GM18861 (cell line): ENCODE results near the gene KRT83.

Experiments
- ATAC-seq: cut with Tn5 transposase; IDR thresholded peaks from one replicate; pipeline ENCODE4 v1.9.1; 2021; ENCODE audit not compliant: unreplicated experiment

The KRT83 gene

DNA sequence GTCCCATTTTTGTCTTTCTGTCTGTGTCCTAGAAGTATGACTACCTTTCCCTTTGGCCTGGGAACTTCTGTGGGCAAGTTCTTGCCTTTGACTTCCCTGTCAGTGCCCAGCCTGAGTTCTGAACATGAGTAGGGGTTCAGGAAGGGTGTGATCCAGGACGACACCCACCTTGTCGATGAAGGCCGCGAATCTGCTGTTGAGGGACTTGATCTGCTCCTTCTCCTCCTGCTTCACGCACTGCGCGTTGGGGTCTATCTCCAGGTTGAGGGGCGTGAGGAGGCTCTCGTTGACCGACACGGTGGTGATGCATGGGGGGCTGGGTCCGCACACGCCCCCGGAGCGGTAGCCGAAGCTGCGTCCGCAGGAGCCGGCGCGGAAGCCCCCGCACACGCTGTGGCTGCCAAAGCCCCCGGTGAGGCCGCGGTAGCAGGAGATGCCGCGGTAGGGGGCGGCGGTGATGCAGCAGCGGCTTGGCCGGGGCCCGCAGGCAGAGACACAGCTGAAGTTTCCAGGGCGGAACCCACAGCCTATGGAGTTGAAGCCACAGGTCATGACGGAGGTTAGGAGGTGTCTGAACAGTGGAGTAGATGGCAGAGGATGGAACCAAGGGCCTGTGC is at the start of gene KRT83:
Gene KRT83 (minus strand): TSS at position 615 of the 617 bp plus-strand sequence. CDS start 63 bp downstream, at position 552.
- no peak for ATAC-seq

DNA sequence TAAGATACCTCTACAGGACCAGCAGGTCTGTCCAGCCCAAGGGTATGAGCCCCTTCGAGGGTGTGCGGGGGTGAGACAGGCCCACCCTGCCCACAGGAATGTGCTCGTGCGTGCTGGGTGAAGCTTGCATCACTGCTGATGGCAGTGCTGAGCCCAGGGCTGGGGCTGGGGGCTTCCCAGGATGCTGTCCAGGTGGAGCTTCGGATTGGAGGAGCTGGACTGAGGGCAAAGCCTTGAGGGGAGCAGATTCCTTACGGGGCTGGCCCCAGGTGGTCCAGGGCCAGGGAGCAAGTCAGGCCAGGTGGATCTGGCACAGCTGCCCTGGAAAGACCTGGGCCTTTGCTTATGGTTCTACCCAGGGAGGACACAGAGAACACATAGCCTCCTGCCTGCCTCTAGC is 48.6 kb upstream of the KRT83 start:
- ATAC-seq: no peak

DNA sequence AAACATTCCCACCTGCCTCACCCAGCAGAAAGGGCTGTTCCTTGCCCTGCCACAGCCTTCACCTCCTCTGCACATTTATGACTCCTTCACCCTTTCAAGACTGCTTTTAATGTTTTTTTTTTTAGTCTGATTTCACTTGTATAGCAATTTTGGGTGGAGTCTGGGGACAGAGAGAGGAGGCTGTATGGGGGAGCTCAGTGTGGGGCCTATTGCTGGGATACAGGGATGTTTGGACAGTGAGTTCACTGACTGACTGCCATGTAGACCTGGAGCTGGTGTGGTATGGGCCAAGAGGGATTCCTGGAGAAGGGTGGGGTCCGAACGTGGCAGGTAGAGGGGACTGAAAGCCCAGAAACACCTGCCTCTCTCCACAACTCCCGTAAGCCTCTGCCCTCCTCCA is 48.0 kb upstream of the KRT83 start:
- ATAC-seq: no peak

DNA sequence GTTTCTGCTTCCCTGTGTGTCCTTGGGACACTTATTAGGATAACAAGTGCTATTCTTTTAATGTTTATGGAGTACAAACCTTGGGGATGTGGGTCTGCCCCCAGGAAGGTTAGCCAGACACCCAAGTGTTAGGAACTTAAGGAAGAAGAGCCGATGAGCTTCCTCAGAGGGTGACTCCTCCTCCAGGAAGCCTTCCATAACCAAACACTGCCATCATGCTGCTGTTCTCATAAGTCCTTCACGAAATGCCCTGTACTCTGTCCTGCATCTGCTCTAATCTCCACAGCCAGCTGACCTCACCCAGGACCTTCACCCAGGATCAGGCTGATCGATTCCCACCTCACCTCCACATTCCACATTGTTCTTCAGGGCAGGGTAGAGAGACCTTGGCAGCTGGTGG is 47.3 kb upstream of the KRT83 start:
- ATAC-seq: no peak

DNA sequence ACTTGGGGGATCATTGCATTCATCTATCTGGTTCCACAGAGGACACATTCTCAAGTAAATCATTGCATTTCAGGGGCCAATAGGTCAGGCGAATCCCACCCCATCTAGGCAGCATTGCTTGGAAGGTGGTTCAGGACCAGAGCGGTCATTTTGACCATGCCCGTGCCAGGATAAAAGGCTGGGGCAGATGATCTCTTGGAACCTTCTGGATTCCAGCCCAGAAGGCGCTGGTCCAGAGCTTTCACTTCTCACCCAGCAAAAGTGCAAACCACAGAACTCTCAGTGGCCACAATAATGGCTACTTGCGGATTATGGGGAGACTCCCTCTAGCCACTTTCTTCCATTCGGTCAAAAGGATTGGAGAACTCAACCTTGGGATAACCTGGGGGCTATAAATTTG is 46.7 kb upstream of the KRT83 start:
- ATAC-seq: no peak

DNA sequence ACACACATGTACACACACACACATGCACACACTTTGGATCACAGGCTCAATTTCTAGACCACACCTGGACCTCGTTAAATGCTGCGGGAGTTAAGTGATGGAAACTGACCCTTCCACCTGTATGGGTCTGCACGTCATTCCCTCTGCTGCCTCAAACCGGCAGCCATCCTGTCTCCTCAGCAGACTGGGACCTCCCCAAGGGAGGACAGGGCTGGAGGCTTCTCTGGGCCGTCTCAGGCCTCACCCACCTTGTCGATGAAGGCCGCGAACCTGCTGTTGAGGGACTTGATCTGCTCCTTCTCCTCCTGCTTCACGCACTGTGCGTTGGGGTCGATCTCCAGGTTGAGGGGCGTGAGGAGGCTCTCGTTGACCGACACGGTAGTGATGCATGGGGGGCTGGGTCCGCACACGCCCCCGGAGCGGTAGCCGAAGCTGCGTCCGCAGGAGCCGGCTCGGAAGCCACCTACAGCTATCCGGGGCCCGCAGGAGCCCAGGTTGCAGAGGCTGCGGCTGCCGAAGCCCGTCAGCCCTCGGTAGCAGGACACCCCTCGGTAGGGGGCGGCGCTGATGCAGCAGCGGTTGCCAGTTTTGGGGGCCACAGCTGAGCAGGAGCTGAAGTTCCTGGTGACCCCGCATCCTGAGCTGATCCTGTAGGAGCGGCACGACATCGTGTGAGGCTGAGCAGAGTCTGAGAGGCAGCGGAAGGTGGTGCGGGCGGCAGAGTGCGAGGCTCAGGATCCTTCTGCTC is 45.7 kb upstream of the KRT83 start, which contains the start of gene KRT85:
Gene KRT85 (minus strand): TSS at position 744 of the 748 bp plus-strand sequence. CDS start 76 bp downstream, at position 668.
- ATAC-seq: no peak

DNA sequence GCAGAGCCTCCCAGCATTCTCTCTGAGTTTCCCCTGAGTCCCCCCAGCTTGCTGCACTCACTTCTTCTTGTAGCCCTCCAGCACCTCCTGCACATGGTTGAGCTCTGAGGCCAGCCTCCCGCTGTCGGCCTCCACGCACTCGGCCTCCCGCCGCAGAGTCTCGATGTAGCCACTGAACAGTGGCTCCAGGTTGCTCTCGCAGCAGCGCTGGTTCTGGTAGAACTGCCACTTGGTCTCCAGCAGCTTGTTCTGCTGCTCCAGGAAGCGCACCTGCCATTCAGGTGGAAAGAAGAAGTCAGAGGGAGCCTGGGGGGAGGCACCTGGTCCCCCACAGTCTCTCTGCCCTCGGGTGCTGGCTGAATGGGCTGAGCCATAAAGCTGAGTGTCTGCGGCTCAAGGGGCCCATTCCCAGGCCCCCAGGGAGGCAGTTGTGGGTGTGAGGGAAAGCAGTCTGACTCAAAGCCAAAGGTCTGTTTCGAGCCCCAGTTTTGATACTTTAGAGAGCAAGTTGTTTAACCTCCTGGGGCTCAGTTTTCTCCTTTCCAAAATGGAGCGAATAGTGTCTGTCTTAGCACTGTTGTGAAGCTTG is 43.8 kb upstream of the KRT83 start:
- ATAC-seq: no peak

DNA sequence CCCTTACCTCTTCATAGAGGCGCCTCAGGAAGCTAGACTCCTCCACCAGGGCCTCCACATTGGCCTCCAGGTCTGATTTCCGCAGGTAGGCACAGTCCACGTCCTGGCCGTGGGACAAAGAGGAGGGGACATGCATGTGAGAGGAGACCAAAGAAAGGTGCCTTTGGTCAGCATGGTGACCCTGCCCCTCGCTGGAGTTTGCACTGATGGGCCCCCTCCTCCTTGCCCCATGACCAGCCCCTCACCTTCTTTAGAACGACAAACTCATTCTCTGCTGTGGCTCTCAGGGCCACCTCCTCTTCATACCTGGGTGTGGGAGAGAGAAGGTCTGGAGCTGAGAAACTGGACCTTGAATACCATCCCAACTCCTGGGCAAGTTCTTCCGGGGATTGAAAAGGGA is 42.9 kb upstream of the KRT83 start:
- no peak for ATAC-seq

DNA sequence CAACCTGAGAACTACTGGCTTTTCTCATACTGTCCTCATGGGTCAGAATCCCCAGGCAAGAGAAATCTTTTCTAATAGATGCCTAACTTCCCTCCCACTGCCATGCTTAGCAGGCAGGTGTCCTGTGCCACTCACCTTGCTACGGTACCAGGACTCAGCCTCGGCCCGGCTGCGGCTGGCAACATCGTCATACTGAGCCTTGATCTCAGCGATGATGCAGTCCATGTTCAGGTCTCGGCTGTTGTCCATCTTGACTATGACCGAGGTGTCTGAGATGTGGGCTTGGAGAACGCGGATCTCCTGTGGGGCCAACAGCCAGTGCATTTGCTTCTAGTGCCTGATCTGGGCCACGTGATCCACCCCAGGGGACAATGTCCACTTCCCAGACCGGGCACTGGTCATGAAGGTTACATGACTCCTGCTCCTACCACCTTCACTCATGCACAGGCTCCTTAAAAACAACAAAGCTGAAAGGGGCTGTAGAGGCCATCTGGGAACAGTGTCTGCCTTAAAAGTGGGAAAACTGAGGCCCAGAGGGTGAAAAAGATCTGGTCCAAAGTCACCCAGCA is 42.0 kb upstream of the KRT83 start:
- ATAC-seq: no peak

DNA sequence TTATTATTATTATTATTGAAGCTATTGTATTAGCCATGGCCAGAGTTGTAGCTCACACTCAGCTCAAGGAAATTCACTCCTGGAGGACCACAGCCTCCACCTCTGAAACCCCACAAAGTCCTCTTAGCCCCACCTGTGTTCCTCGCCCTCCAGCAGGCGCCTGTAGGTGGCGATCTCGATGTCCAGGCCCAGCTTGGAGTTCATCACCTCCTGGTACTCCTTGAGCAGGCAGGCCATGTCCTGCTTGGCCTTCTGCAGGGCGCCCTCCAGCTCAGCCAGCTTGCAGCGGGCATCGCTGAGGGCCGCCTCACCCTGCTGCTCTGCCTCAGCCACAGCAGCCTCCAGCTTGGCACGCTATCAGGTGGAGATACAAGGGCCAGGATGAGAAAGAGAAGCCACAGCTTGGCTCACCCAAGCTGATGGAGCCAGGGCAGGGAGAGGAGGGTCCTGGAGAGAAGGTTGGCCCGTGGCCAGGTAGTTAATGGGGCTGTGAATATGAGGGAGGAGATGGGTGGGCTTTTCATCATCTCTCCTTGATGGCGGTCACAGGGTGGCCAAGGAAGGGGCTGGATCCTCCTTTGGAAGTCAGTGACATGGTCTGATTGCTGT is 41.0 kb upstream of the KRT83 start:
- no peak for ATAC-seq

DNA sequence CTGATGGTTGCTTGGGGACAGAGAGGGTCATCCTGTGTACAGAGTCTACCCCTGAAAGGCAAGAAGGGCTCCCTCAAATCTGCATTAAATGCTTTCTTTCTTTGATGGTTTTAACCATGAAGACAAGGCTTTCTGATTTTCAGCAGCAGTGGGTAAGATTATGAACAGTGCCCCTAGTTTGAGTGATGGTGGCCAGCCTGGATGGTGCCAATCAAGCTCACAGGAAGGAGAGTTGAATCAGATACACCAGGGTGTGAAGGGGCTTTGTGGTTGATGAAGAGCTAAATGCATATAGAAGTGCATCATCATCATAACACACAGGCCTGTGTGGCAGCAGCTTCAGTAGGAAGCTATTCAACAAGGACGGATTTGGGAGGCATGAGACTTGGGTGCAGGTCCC is 40.4 kb upstream of the KRT83 start:
- no peak for ATAC-seq

DNA sequence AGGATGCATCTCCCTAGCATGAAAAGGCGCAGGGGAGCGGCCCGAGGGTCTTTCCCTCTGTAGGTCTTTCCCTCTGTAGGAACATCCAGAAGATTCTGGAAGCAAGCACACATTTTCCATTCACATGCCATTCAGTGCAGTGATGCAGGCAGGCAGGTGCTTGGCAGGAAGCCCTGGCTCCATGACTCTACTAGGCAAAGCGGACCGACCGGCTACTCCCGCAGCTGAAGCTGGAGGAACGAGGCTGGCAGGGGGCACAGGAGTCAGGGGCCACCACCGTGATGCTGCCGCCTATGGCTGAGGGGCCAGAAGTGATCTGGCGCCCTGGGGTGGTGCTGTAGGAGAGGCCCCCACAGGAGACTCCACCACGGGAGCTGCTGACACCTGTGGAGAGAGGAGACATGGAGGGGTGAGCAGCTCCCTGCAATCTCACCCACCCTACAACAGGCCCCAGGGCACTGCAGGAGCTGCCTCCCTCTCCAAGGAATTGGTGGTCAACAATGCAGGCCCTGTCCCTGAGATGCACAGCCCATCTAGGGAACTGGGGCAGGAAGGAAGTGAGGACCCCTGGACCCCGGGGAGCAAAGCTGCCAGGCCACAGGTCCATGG is 39.6 kb upstream of the KRT83 start:
- no peak for ATAC-seq

DNA sequence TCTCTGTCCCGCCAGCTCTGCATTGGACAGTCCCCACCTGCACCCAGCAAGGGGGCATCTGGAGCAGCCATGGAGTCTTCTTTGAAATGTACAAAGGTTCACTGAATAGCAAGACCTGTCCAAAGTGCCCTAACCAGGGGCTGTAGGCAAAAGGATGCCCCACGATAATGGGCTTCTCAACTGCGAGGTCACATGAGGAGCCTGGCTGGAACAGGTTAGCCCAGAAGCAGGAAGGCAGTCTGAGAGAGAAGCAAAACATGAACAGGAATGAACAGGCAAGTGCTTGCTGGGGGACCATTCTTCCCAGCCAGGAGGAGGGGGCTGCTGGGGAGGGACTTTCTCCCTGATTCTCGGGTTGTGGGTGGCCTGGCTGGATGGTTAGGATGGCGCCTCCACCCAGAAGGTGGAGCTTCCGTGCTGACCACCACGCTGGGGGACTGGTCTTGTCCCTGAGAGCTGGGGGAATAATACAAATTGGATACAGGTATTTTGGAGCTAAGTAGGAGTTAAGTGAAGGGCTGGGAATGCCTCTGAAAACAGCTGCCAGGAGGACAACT is 39.0 kb upstream of the KRT83 start:
- no peak for ATAC-seq

DNA sequence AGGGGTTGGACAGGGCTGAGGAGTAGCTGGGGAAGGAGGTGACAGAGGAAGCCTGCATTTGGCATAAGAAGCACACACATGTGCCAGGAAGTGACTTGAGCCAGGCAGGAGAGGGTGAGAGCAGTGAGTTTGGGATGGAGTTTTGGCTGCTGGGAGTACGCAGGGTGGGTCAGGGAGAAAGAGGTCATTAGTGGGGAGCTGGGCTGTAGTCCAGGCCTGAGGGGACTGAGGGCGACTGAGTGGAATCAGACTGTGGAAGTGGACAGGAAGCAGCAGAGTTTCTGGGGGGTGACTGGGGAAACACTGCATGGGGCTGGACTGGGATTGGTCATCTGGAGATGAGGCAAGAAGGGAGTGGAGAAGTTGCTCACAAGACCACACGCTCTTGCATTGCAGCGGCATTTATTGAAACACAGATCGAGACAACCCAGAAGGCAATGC is 38.4 kb upstream of the KRT83 start:
- ATAC-seq: no peak

DNA sequence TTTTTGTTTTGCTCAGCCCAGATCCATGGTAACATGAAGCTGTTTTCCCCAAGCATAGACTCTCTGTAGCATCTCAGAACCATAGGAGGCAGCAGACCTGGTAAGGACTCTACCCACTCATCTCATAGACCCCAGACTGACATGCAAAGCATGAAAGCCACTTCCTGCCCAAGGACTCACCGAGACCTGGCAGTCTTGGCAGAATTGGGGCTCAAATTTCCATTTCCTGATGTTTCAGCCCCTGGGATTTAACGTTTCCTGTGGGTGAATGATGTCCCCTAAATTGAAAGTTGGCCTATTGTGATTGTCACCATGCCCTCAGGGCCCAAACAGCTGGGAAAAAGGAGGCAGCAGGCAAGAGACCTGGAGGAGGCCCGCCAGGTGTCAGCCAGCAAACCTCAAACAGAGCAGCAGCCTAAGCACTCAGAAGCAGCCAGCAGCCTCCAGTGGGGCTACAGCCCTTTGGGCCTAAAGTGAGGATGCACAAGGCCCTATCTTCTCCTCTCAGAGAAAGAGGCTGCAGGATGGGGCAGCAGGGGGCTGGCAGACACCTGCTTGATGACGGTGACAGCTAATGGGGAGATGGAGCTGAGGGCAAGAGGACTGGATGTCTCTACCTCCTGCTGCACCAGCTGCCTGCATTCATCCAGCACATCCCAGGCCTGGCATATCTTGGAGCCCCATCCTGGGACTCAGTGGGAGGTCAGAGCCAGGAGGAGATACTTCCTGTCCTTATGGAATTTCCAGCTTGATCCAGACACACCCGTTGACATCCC is 37.6 kb upstream of the KRT83 start:
- ATAC-seq: peak; percentile 94

DNA sequence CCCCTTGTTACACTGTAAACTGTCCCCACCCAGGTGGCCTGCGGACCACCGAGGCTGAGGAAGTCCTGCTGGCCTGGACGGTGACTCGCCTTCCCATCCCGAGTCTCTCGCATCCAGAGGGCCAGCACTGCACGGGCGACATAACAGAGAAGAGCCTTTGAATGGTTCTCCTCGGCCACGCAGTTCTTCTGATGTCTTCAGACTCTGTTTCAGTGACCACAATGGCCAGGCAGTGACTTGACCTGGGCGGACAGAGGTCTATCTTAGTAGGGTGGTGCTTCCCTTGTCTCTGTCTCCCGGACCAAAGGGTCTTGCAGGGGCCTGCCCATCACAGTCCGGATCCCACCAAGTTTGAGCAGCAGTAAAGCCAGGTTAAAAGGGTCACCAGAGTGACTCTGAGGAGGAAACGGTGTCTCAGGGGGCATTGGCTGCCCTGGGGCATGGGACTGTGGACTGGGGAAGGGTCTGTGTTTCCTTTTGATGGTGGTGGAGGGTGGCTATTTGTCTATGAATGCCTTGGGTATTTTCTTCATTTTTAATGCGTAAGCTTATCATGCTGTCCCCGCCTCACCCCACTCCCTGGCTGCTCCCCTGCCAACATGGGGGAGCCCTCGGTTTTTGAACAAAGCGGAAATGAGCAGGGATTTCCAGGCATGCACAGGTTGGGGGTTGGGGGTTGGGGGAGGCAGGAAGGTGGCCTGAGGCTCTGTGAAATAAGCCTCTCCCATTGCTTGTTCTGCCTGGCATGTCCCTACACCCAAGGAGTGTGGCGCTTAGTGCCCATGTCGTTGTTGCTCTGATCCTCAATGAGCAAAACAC is 35.8 kb upstream of the KRT83 start:
- ATAC-seq: no peak

DNA sequence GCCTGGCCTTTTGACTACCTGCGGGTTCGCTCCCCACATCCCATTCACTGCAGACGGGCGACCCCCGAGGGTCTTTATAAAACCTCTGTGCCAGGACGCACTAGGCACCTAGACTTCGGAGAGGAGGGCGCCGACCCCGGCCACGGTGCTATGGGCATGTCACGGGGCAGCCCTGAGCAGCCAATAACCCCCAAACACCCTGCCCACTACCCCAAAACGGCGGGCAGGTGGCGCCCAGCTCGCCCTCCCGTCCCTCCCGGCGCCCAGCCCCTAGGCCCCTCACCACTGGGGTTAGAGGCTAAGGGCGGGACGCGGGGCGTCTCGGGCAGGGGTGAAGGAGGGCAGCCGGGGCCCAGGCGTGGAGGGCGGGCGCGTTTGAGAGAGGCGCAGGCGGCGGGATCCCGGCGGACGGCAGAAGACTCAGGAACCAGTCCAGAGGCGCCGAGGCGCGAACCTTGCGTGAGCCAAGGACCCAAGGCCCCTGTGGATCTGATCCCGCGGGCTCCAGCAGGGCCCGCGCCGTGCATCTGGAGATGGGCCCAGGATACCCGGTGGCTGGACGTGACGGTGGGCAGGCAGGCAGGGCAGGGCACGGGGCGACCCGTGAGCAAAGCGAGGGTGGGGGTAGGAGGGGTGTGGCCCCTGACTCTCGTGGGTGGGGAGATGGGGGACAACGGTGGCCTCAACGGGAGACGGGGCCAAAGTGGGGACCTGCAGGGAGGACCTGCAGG is 35.0 kb upstream of the KRT83 start:
- no peak for ATAC-seq

DNA sequence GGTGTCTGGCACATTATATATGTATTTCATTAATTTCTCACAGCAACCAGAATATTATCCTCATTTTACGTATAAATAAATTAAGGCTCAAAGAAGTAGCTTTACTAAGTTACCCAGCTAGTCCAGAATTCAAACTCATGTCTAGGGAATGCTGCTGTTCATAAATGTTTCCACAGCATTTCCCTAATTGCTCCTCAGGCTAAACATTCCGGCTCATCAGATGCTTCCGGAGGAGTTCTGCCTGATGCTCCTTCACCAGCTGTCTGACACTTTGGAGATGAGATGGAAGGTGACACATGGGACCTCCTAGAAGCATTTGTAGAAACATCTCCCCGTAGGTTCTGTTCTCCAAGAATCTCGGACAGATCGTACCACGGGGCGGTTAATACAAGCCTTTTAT is 34.0 kb upstream of the KRT83 start:
- no peak for ATAC-seq
